A549 (cell line): Measurements from ENCODE around the gene C7orf57.

Source experiments
- CTCF ChIP-seq: fragments of >200 bp; sonication (Bioruptor Twin); formaldehyde crosslinking; IDR thresholded peaks from 3 replicates; pipeline ENCODE4 v1.5.1; 2016
- GATA3 ChIP-seq: IDR thresholded peaks from 2 replicates; pipeline ENCODE4 v1.6.1; 2012; ENCODE audit warnings: borderline replicate concordance
- HDAC2 ChIP-seq: fragments of 200-600 bp; sonication (generic); IDR thresholded peaks from 2 replicates; pipeline ENCODE4 v1.6.1; 2016
- MAFK ChIP-seq: fragments of 450-650 bp; IDR thresholded peaks from 2 replicates; pipeline ENCODE4 v1.6.1; 2014; ENCODE audit not compliant: partially characterized antibody
- MAX ChIP-seq: IDR thresholded peaks from 2 replicates; pipeline ENCODE4 v1.6.1; 2012

GRCh38 chr7:48101352-48101751 lies 66.0 kb downstream of the C7orf57 start:
- no peak for TF ChIP-seq CTCF
- no peak for TF ChIP-seq HDAC2
- TF ChIP-seq MAFK = no peak
- no peak for TF ChIP-seq MAX
- no peak for TF ChIP-seq GATA3
